GM12873 (cell line): ENCODE results near the gene ANKRD29.

ENCODE experiments used
- CTCF ChIP-seq: IDR thresholded peaks from 2 replicates; pipeline ENCODE4 v1.5.1; 2012; ENCODE audit warnings: low read depth, mild to moderate bottlenecking, moderate library complexity, low read length, control low read depth; ENCODE audit not compliant: insufficient read depth; ENCODE audit errors: missing control alignments

The ANKRD29 gene

GRCh38 chr18:23693846-23694245, 31.1 kb upstream of the ANKRD29 start:
- no peak for TF ChIP-seq CTCF

GRCh38 chr18:23690505-23691068, 27.9 kb upstream of the ANKRD29 start:
- TF ChIP-seq CTCF, result no peak

GRCh38 chr18:23689616-23690504, 27.1 kb upstream of the ANKRD29 start:
- TF ChIP-seq CTCF, result no peak

- TF ChIP-seq CTCF, result peak; percentile 6
These were observed 26.4 kb upstream of the ANKRD29 start, which contains the start of gene LAMA3 for GRCh38 chr18:23689031-23689615. LAMA3 (plus strand) TSS chr18:23689453; CDS start chr18:23689684, 231 bp downstream.

GRCh38 chr18:23688528-23688927, 25.8 kb upstream of the ANKRD29 start:
- TF ChIP-seq CTCF, result no peak

- TF ChIP-seq CTCF, result no peak
These were observed 21.9 kb upstream of the ANKRD29 start for GRCh38 chr18:23684515-23685197.

- TF ChIP-seq CTCF, result no peak
These were observed 21.0 kb upstream of the ANKRD29 start for GRCh38 chr18:23683671-23684070.
